Muscle of leg (tissue), 11 donors: ENCODE measurements around the gene ETS1. TPM values are rescaled to one million over a fixed set of nuclear protein-coding genes. Genes with fewer than 3 reads are reported as not detected.

Experiments
- DNase-seq: peaks from one replicate; pipeline ENCODE4 v3.0.0; 2013
- H3K27ac ChIP-seq: one replicate; pipeline ENCODE4 v1.5.1; 2013; ENCODE audit warnings: mild to moderate bottlenecking, low read length, control low read depth
- H3K27me3 ChIP-seq: one replicate; pipeline ENCODE4 v1.6.1; 2013; ENCODE audit warnings: low read length; ENCODE audit not compliant: control insufficient read depth, insufficient read depth
- H3K36me3 ChIP-seq: one replicate; pipeline ENCODE4 v1.6.1; 2013; ENCODE audit warnings: low read length; ENCODE audit not compliant: control insufficient read depth, insufficient read depth
- H3K4me1 ChIP-seq: one replicate; pipeline ENCODE4 v1.6.1; 2013; ENCODE audit warnings: low read length; ENCODE audit not compliant: control insufficient read depth, insufficient read depth
- H3K4me3 ChIP-seq: one replicate; pipeline ENCODE4 v1.5.1; 2013; ENCODE audit warnings: low read length, control low read depth
- H3K9me3 ChIP-seq: replicated peaks from 2 replicates; pipeline ENCODE4 v1.6.1; 2013; ENCODE audit warnings: low read depth, low read length; ENCODE audit not compliant: control insufficient read depth
- WGBS: methylation state at CpG from one replicate; pipeline ENCODE4 v1.1.5; 2013; ENCODE audit warnings: missing lambda C conversion rate; ENCODE audit not compliant: insufficient coverage; 5-methylcytosine and 5-hydroxymethylcytosine counted together
- polyA plus RNA-seq, 8 donors: library from polyadenylated mRNA; unstranded; fragments of 120-200 nt; gene quantifications; one replicate each; pipeline versions ENCODE4 v1.2.1 to v1.2.3, GENCODE V29; 2013; ENCODE audit warnings: inconsistent platforms in 1 of 8, low replicate concordance in 1 of 8; ENCODE audit not compliant: insufficient read length in 8 of 8, insufficient read depth in 1 of 8
- total RNA-seq: library from RNA; stranded (reverse); fragments of 120-200 nt; gene quantifications from one replicate; pipeline ENCODE4 v1.2.4, GENCODE V29; 2013

ETS1 gene
- total and polyA plus RNA-seq, 9 donors: 35.3 to 79.1 (median 59.4) TPM

DNA sequence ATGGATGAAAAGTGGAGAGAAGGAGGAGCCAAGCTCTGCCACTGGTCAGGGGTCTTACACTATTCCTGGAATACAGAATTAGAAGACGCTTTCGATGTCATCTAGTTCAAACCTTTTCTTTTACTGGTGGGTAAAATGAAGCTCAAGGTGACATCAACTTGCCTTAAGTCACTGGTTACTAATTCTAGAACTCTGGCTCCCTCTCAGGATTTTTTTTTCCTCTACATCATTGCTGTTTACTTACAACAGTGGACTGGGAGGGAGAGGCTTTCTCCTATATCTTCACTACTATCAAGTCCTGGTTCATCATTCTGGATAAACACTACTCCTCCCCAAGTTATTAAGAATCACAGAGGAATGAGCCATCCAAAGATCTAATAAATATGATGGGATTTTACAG lies 82.9 kb downstream of the ETS1 start:
- no CpG with 5 or more reads among the region's 2 CpGs for WGBS
- Histone ChIP-seq H3K4me1 (peaks cover 64% of the 10 kb centered on the region), H3K27me3 (peaks cover 21% of the 10 kb centered on the region), H3K36me3 (peaks cover 9% of the 10 kb centered on the region), H3K27ac (peak overlapping the region; percentile 11), H3K4me3 (no peak overlapping the region), H3K9me3 (no peaks in the 10 kb centered on the region)
- DNase-seq: peak; percentile 63

DNA sequence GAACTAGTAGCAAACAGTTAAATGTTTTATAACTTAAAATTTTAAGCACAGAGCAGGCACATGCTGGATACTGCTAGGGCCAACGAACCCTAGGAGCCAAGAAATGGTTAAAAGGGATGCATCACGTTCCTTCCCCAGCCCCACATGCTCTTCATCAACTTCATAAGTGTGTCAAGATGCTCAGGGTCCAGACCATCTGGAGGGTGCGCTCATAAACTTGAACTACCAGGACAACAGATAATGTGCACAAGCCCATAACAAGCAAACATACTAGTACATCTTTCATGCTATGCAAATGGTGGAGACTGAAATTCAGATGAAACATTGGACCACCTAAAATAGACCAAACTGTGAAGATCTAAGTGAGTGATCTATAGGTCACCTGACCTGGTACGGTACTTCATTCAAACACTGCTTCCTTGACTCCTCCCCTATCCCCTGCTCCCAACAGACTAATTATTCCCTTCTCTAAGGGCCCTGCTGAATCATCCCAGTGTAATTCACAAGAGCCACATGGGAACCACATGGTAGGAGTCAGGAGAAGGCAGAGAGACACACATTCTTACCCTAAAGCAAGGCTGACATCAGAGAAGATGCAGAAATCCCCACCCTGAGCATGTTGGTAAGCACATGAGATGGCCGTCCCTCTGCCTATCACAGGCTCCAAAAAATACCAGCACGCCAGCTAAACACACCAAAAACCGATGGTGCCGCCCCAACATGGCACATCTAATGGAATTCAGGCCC lies 83.9 kb downstream of the ETS1 start:
- Histone ChIP-seq H3K4me3 (no peak overlapping the region), H3K27me3 (peaks cover 18% of the 10 kb centered on the region), H3K4me1 (peaks cover 64% of the 10 kb centered on the region), H3K36me3 (peaks cover 9% of the 10 kb centered on the region), H3K27ac (peak overlapping the region; percentile 56), H3K9me3 (no peaks in the 10 kb centered on the region)
- DNase-seq: no peak
- WGBS: 17% methylated on average over 1 of the region's 8 CpGs

DNA sequence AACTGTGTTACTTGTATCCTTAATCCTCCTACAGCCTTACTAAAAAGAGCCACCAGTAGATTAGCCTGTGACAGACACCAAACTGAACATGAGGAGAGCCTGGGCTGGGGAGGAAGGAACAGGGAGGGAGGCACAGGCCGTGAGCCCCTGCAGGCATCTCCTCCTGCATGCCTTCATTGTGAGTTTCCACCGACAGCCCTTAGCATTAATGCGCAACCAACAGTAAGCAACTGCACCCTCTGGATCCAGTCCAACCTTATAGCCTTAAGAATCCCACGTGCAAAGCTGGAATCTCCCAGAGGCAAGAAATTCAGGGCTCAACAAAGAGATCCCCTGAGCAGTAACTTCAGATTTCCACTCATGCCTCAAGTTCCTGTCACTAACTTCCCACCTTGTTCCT lies 84.6 kb downstream of the ETS1 start:
- H3K36me3 ChIP-seq: peaks cover 9% of the 10 kb centered on the region
- DNase-seq: no peak
- H3K9me3 ChIP-seq: no peaks in the 10 kb centered on the region
- no peak overlapping the region for H3K4me3 ChIP-seq
- peaks cover 65% of the 10 kb centered on the region for H3K4me1 ChIP-seq
- 63% methylated on average over 3 of the region's 4 CpGs for WGBS
- H3K27me3 ChIP-seq: peaks cover 18% of the 10 kb centered on the region
- peak overlapping the region; percentile 56 for H3K27ac ChIP-seq

DNA sequence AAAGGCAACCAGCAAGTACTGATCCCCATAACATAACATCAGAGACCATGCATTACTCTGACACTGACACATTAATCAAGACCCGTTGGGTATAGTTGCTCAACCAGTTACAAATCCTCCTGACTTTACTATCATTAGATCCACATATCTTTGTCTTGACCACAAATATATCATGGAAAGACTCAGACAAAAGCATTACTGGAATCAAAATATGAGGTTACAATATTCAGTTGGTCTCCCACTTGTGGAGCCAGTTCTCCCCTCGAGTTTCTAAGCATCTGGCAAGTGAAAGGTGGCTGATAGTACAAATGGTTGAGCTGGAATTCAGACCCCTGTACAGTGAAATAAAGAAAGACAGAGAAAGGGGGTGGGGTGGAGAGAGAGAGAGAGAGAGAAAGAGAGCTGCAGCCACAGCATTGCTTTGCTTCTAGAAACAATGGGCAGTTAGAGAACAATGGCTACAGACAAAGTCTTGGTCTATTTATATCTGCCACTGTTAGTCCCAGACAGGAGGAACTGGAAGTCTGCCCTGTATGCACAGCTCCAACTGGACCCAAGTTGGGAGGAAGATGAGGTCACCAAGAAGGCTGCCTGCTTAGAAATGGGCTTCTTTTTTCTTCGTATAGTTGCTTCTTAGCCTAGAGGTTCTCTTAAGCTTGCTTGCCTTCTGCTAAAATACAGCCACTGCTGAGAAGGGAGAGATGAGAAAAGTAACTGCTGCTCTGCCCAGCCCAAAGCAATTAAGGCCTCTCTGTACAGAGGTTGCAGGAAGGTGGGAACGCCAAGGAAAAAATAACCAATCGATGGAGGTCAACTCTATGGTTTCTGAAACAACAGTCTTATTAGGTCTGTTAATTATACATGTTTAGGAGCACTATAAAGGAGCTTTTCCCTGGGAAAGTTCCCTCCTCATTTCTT lies 85.5 kb downstream of the ETS1 start:
- H3K36me3 ChIP-seq: peaks cover 9% of the 10 kb centered on the region
- H3K4me3 ChIP-seq: no peak overlapping the region
- H3K27me3 ChIP-seq: peaks cover 15% of the 10 kb centered on the region
- WGBS: 37% methylated on average over 2 of the region's 5 CpGs
- no peaks in the 10 kb centered on the region for H3K9me3 ChIP-seq
- DNase-seq: peak; percentile 91
- H3K27ac ChIP-seq: peak overlapping the region; percentile 56
- H3K4me1 ChIP-seq: peaks cover 65% of the 10 kb centered on the region

DNA sequence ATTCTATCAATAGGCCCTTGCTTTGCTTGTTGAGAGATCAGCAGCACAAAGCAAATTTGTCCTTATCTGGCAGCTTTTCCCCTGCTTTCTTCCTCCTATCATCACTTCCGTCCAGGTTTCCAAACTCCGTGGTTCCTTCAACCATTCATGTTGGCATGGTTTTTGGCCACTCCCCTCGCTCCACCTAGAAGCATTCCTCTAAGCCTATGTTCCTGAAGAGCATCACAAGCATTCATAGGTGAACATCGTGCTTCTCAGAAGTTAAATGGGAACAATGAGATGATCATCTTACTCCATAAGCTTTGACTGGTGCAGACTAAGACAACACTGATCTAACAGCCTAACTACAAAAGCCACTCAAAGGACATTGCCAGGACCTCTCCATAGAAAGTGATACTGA lies 86.3 kb downstream of the ETS1 start:
- Histone ChIP-seq H3K27ac (peak overlapping the region; percentile 60), H3K4me3 (no peak overlapping the region), H3K27me3 (peaks cover 10% of the 10 kb centered on the region), H3K9me3 (no peaks in the 10 kb centered on the region), H3K36me3 (peaks cover 3% of the 10 kb centered on the region), H3K4me1 (peaks cover 66% of the 10 kb centered on the region)
- DNase-seq: no peak
- WGBS: 58% methylated on average over 3 of the region's 4 CpGs

DNA sequence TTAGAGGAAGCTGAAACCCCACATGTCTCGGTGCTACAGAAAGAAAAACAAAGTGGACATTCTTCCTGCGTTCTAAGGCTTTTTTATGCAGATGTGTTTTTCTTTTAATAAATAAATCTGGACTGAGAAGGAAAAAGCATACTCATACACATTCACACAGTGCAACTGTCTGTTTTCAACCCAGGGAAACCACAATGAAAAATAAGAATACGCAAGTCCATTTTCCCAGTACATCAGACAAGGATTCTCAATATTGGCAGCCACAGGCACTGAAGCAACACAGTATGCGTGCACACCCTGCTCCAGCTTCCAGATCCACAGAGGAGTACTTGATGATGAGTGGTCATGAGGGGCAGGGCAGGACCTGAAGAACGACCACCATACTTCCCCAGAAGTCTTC lies 86.9 kb downstream of the ETS1 start:
- Histone ChIP-seq H3K27me3 (peaks cover 5% of the 10 kb centered on the region), H3K4me1 (peaks cover 61% of the 10 kb centered on the region), H3K9me3 (no peaks in the 10 kb centered on the region), H3K4me3 (no peak overlapping the region), H3K36me3 (no peaks in the 10 kb centered on the region), H3K27ac (peak overlapping the region; percentile 60)
- no peak for DNase-seq
- WGBS: no CpG with 5 or more reads among the region's 5 CpGs

GRCh38 chr11:128499613-128500253 lies 87.6 kb downstream of the ETS1 start:
- no peaks in the 10 kb centered on the region for H3K9me3 ChIP-seq
- peaks cover 3% of the 10 kb centered on the region for H3K27me3 ChIP-seq
- H3K4me1 ChIP-seq: peaks cover 57% of the 10 kb centered on the region
- no peaks in the 10 kb centered on the region for H3K36me3 ChIP-seq
- 52% methylated on average over 11 of the region's 13 CpGs for WGBS
- peak overlapping the region; percentile 60 for H3K27ac ChIP-seq
- H3K4me3 ChIP-seq: no peak overlapping the region
- peak; percentile 54 for DNase-seq

GRCh38 chr11:128498721-128499245 lies 88.6 kb downstream of the ETS1 start:
- peaks cover 53% of the 10 kb centered on the region for H3K4me1 ChIP-seq
- H3K4me3 ChIP-seq: no peak overlapping the region
- H3K27ac ChIP-seq: no peak overlapping the region
- H3K27me3 ChIP-seq: peaks cover 3% of the 10 kb centered on the region
- DNase-seq: no peak
- WGBS: no CpG with 5 or more reads among the region's 2 CpGs
- H3K9me3 ChIP-seq: no peaks in the 10 kb centered on the region
- H3K36me3 ChIP-seq: no peaks in the 10 kb centered on the region

GRCh38 chr11:128497776-128498095 lies 89.6 kb downstream of the ETS1 start:
- Histone ChIP-seq H3K27me3 (peaks cover 3% of the 10 kb centered on the region), H3K27ac (peak overlapping the region; percentile 76), H3K4me1 (peaks cover 53% of the 10 kb centered on the region), H3K9me3 (no peaks in the 10 kb centered on the region), H3K36me3 (no peaks in the 10 kb centered on the region), H3K4me3 (no peak overlapping the region)
- WGBS: 10% methylated on average over 2 of the region's 3 CpGs
- DNase-seq: no peak
